MCF 10A (cell line): ENCODE measurements around the gene TPX2. TPM values are rescaled to one million over a fixed set of nuclear protein-coding genes. Genes with fewer than 3 reads are reported as not detected.

ENCODE experiments used
- BruUV-seq: library from RNA; stranded (reverse); fragments of 400-500 nt; replicated peaks from 2 replicates; lab custom pipeline; 2021; lab: Mats Ljungman, UMichigan
- CTCF ChIA-PET: fragments of 300-600 bp; sonication (Branson Sonifier 250); formaldehyde crosslinking; extraction: SDS; loops from one replicate; lab custom pipeline; 2021; ENCODE audit warnings: antibody characterized with exemption, inconsistent platforms; lab: Yijun Ruan, JAX
- POLR2A ChIA-PET: fragments of 300-600, 350-650 bp; sonication (Branson Sonifier 250); formaldehyde crosslinking; extraction: SDS; loops from one replicate; lab custom pipeline; 2020; ENCODE audit warnings: antibody characterized with exemption, inconsistent platforms; lab: Yijun Ruan, JAX
- DNase-seq: peaks from one replicate; pipeline ENCODE4 v3.0.0-alpha.2; 2018; ENCODE audit not compliant: unreplicated experiment
- H3K27ac Mint-ChIP-seq: one replicate; pipeline ENCODE4 v1.8.0; 2022; ENCODE audit warnings: mild to moderate bottlenecking, low read depth, mixed read lengths; ENCODE audit not compliant: unreplicated experiment
- H3K27me3 Mint-ChIP-seq: one replicate; pipeline ENCODE4 v1.8.0; 2022; ENCODE audit warnings: mixed read lengths; ENCODE audit not compliant: insufficient read depth, unreplicated experiment
- H3K36me3 Mint-ChIP-seq: one replicate; pipeline ENCODE4 v1.8.0; 2022; ENCODE audit warnings: mild to moderate bottlenecking, moderate library complexity, mixed read lengths; ENCODE audit not compliant: insufficient read depth, unreplicated experiment
- H3K4me1 Mint-ChIP-seq: one replicate; pipeline ENCODE4 v1.8.0; 2022; ENCODE audit warnings: mixed read lengths; ENCODE audit not compliant: insufficient read depth, unreplicated experiment
- H3K4me3 Mint-ChIP-seq: one replicate; pipeline ENCODE4 v1.8.0; 2022; ENCODE audit warnings: mild to moderate bottlenecking, moderate library complexity, mixed read lengths; ENCODE audit not compliant: unreplicated experiment
- H3K9me3 Mint-ChIP-seq: one replicate; pipeline ENCODE4 v1.8.0; 2022; ENCODE audit warnings: mixed read lengths; ENCODE audit not compliant: unreplicated experiment
- intact Hi-C: fragments of 100-400 bp; cut with micrococcal nuclease; formaldehyde crosslinking; loops from 2 replicates; pipeline ENCODE4 v1.14.1; 2022
- total RNA-seq: library from RNA; stranded (reverse); gene quantifications from 2 replicates; pipeline ENCODE4 v1.2.3, GENCODE V29; 2022
- TF ChIP-seq, protein P1 (sequence below): fragments of 200-600 bp; IDR thresholded peaks from one replicate; pipeline ENCODE4 v1.8.0; 2022; ENCODE audit warnings: antibody characterized with exemption, mild to moderate bottlenecking; ENCODE audit not compliant: unreplicated experiment

TPX2 gene
- total RNA-seq, 1 experiment from 2014 or later, result 79.6 TPM

- peak; percentile 84 for DNase-seq
- peaks cover 66% of the 10 kb centered on the region for H3K36me3 Mint-ChIP-seq
- BruUV-seq, result TSS peak; percentile 18
- TF ChIP-seq, protein P1, sequence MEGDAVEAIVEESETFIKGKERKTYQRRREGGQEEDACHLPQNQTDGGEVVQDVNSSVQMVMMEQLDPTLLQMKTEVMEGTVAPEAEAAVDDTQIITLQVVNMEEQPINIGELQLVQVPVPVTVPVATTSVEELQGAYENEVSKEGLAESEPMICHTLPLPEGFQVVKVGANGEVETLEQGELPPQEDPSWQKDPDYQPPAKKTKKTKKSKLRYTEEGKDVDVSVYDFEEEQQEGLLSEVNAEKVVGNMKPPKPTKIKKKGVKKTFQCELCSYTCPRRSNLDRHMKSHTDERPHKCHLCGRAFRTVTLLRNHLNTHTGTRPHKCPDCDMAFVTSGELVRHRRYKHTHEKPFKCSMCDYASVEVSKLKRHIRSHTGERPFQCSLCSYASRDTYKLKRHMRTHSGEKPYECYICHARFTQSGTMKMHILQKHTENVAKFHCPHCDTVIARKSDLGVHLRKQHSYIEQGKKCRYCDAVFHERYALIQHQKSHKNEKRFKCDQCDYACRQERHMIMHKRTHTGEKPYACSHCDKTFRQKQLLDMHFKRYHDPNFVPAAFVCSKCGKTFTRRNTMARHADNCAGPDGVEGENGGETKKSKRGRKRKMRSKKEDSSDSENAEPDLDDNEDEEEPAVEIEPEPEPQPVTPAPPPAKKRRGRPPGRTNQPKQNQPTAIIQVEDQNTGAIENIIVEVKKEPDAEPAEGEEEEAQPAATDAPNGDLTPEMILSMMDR, result no peak
- H3K27ac Mint-ChIP-seq, result peak overlapping the region; percentile 92
- intact Hi-C loops, result no loop called here
- H3K4me3 Mint-ChIP-seq, result peak overlapping the region; percentile 7
- H3K4me1 Mint-ChIP-seq, result peaks cover 58% of the 10 kb centered on the region
- ChIA-PET POLR2A (interaction anchor here (0.6 to 11.4 kb wide), 19 partner anchors 10 to 132 kb away, joined by 3 to 491 read pairs (median 5); partner anchors contain the start of genes BCL2L1, ID1 and TPX2), CTCF (interaction anchor here (0.5 to 21.5 kb wide), 10 partner anchors 9 to 147 kb away, joined by 3 to 429 read pairs (median 4); partner anchors contain the start of gene BCL2L1)
- H3K27me3 Mint-ChIP-seq, result no peaks in the 10 kb centered on the region
- no peaks in the 10 kb centered on the region for H3K9me3 Mint-ChIP-seq
Observed at GRCh38 chr20:31704225-31705119, 34.6 kb upstream of the TPX2 start.

GRCh38 chr20:31705191-31705590, 33.9 kb upstream of the TPX2 start:
- no peaks in the 10 kb centered on the region for H3K9me3 Mint-ChIP-seq
- no TSS peak for BruUV-seq
- ChIA-PET CTCF (interaction anchor here (0.5 to 21.5 kb wide), 12 partner anchors 8 to 147 kb away, joined by 3 to 429 read pairs (median 3); partner anchors contain the start of gene BCL2L1), POLR2A (interaction anchor here (0.8 to 11.4 kb wide), 15 partner anchors 11 to 100 kb away, joined by 3 to 491 read pairs (median 6); partner anchors contain the start of genes BCL2L1, ID1 and TPX2)
- intact Hi-C loops, result no loop called here
- peaks cover 57% of the 10 kb centered on the region for H3K4me1 Mint-ChIP-seq
- peak overlapping the region; percentile 92 for H3K27ac Mint-ChIP-seq
- TF ChIP-seq, protein P1, result no peak
- no peaks in the 10 kb centered on the region for H3K27me3 Mint-ChIP-seq
- peaks cover 68% of the 10 kb centered on the region for H3K36me3 Mint-ChIP-seq
- peak overlapping the region; percentile 7 for H3K4me3 Mint-ChIP-seq
- DNase-seq, result no peak

DNA sequence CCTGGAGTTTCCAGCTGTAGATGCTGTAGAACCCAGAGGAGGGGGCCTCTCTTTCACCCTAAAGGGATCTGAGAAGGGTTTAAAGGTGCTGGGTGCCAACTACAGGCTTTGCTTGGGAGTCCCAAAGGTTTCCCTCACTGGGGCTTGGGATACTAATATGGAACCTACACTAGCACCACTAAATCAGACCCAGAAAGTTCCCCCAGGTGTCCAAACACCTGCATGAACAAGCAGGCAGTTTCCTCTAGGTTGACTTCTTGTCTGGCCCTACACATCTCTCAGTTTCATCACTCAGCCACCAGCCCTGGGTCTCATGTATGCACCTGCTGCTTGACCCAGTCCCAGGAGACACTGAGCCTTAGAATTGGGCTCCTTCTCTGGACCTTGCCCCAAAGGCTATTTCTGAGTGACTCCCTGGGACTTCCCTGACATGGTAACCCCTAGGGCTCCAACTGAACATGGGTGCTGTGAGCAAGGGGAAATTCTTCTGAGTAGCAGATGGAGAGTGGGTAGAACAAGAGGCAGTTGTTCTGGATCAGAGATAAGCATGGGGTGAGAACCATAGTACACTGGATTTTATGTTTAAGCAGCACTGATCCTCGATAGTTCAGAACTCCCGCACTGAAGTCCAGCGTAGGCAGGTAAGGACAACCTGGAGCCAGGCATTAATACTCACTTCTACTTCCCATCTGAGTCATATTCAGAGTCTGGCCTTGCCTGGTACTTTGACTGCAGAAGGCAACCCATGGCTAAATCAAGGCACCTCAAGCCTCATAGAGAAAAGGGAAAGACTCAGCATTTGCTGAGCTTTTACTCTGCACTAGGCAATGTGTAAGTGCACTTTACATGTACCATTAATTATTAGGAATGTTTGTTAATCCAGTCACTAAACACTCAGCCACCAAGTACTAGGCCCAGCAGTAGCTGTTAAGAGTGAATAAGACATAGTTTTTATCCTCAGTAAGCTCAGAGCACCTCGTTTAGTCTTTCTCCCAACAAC, 33.2 kb upstream of the TPX2 start:
- BruUV-seq, result no TSS peak
- Mint-ChIP-seq H3K27ac (peak overlapping the region; percentile 92), H3K27me3 (no peaks in the 10 kb centered on the region), H3K36me3 (peaks cover 69% of the 10 kb centered on the region), H3K9me3 (no peaks in the 10 kb centered on the region), H3K4me1 (peaks cover 58% of the 10 kb centered on the region), H3K4me3 (no peak overlapping the region)
- CTCF ChIA-PET, result interaction anchor here (0.6 to 21.5 kb wide), 12 partner anchors 8 to 152 kb away, joined by 3 to 429 read pairs (median 3); partner anchors contain the start of gene BCL2L1
- intact Hi-C loops, result no loop called here
- POLR2A ChIA-PET, result interaction anchor here (0.5 to 11.4 kb wide), 12 partner anchors 12 to 100 kb away, joined by 3 to 491 read pairs (median 10); partner anchors contain the start of genes BCL2L1, ID1 and TPX2
- DNase-seq, result no peak
- TF ChIP-seq, protein P1, result no peak
